UCSD-AML1 (cell line): Measurements from ENCODE around the gene SIAH2.
"Not testable (repeated sequence)": the region's sequence is repeated elsewhere in the genome, so short reads cannot be mapped to it uniquely, and the experiment has no call there.

Source experiments
- DNase-seq: peaks from one replicate; lab custom pipeline; 2025; ENCODE audit not compliant: unreplicated experiment; lab: John Stamatoyannopoulos, UW

Gene SIAH2, protein sequence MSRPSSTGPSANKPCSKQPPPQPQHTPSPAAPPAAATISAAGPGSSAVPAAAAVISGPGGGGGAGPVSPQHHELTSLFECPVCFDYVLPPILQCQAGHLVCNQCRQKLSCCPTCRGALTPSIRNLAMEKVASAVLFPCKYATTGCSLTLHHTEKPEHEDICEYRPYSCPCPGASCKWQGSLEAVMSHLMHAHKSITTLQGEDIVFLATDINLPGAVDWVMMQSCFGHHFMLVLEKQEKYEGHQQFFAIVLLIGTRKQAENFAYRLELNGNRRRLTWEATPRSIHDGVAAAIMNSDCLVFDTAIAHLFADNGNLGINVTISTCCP

DNA sequence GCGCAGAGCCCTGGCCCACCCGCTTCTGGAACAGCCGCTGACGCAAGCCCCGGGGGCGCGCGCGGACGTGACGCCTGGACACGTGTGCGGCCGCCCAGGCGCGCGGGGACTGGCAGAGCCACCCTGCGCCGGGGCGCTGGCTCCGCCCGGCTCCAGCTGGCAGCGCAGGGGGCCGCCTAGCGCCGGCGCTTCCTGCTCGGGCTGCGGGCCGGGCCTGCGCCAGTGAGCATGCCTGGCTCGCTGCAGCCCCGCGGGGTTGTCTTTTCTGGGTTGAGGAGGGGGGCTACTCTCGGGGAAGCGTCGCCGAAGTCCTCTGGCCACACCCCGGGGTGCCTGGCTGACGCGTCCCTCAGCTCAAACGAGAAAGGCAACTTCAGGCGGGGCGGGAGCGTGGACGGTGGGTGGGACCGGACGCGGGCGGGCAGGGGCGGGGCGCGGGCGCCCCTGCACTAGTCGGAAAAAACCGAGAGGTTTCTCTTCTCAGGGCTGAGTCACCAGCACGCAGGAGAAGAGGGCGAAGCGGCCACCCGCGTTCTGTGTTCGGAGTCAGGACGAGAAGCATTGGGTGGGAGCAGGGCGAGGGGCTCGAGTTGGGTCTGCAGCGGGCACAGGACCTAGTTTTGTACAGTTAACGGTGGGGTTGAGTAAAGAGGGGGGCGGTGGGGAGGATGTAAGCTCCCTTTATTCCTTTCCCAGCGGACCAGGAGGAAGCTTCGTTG is at the start of gene SIAH2:
SIAH2 (minus strand) TSS at position 48 of the 719 bp plus-strand sequence. CDS start 320 bp downstream, outside the sequence.
- DNase-seq: peak; percentile 99

DNA sequence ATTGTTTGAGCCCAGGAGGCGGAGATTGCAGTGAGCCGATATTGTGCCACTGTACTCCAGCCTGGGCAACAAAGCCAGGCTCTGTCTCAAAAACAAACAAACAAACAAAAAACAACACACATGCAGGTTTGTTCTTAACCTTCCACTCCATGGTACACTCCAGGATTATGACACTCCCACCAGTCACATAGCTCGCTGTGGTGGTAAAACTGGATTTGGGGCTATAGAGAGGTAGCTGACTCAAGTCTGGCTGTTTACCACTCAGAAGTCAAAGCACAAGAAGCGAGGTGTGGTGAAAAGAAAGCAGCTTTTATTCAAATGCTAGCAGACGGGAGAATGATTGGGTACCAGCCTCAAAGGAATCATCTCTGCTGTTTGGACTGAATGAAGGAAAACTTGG is 49.0 kb upstream of the SIAH2 start:
- no peak for DNase-seq

DNA sequence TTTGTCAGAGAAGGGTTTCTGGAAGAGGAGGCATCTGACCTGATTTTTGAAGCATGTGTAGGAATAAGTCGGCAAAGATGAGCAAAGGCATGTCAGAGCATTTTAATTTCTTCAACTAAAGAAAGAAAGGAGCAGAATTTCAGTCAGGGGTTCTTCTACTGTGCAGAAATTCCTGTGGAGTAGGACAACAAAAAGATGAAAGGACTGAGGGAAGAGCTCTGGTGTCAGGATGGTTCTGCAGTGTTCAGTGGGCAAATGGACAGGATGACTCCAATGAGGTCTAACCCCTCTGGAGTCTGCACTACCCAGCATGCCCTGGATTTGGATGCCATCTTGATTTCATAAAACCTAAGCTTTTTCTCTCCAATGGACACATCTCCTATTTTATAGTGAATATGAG is 47.7 kb upstream of the SIAH2 start:
- no peak for DNase-seq

DNA sequence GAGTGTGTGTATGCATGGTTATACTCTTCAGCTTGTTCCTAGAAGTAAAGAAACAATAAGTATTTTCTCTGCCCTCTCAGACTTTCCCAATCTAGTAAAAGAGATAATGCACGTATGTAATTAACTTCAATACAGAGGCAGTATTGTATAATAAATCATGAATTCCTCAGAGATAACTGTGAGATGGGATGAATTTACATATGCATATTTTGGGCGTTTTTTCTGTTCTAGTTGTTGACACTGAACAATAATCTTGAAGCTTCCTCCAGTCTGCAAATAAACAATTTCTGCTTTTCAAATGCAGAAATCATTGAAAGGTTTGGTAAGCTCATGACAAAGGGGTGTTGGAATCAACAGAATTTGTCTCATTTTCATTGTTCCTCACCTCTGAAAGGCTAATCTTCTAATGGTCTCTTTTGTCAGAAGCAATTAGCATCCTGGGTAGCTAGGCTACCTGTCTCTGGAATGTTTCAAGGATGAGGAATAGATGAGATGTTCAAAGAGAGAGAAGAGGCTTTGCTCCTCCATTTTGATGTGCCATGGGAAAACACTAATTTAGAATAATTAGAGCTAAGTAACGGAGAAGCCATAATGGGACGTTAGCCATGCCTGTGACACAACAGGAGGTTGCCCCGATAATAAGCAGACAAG is 43.3 kb upstream of the SIAH2 start:
- no peak for DNase-seq

DNA sequence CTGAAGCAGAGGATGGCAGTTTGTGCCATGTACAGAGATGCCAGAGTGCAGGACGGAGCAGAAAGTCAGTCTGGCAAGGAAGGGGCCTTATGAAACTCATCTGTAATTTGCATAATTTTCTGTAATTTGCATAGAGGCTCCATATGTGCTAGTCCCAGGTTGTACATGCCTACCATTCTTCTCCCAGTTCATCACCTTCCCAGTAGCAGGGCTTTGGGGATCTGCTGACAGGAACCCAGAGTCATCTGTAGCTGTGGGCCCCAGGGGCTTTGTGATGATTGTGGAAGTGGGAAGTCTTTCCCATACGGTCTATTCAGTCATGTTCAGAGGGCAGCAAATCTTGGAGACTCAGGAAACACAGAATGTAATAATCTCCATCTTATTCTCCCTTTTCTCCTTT is 42.4 kb upstream of the SIAH2 start:
- DNase-seq: no peak

DNA sequence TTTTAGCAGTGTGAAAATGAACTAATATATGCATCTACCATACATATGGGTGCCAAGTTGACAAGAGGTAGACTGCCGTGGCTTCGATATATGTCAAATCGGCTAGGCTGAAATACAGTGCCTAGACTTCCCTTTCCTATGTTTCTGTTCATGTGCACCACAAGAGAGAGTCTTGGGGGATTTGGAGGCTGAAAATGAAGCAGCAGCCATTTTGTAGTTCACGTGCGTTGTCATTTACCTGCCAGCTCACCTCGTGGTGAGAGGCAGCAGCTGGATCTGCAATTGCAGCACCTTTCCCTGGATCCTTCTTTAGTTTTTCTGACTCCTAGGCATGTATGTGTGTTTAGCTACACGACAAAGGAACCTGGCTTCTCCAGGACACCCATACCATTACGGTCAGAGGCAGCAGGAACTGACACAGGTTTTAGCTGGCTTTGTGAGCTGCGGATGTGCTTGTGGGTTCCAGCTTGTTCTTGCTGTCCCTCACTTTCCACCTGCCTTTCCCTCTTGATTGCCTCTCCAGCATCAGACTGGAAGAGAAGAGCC is 40.5 kb upstream of the SIAH2 start:
- no peak for DNase-seq

DNA sequence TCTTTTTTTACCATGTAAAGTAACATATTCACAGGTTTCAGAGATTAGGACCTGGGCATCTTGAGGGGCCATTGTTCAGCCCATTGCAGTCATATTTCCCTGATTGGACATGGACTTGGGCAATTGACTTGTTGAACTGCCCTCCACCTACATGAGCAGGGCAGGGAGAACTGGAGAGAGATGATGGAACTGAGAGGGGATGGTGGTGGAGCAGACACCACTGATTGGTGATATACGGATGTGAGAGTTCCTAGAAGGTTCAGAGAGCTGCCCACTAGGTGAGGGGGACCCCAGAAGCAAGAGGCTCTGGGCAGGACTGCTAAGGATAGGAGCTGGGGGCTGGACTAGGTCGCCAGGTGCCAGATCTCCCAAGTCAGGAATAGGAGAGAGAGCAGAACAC is 37.8 kb upstream of the SIAH2 start:
- no peak for DNase-seq

DNA sequence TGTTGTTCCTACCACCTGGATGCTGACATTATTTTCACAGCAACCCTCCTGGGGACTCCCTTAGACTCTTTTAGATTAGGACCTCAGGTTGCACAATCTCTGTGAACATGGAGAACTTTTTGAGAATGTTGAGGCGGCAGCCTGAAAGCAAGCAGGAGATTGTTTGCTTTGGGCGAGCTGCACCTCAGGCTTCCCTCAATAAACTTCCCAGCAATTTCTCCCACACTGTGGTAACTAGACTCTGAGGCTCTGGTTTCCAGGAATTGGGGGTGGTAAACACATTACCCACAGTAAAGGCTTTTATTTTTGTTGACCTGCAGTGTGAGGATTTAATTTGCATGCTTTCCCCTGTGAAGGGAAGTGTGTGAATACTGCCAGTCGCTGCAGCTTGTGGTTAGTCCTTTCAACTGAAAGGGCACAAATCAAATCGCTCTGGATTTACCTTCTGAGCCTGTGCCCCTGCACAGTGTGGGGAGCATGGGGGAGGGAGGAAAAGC is 35.2 kb upstream of the SIAH2 start:
- no peak for DNase-seq

DNA sequence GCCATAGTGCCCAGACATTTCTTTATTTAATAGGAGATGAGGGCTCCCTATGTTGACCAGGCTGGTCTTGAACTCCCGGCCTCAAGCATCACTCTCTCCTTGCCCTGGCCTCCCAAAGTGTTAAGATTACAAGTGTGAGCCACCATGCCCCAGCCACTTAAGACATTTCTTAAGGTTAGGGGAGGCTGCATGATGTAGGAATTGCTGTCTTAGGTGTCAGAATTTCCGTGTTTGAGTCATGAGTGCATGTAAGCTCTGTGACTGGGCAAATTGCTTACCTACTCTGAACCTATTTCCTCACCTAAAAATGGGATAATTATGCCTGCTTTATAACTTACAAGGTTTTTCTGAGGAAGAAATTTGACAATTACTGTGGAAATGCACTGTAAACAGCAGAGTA is 34.2 kb upstream of the SIAH2 start:
- DNase-seq: no peak

DNA sequence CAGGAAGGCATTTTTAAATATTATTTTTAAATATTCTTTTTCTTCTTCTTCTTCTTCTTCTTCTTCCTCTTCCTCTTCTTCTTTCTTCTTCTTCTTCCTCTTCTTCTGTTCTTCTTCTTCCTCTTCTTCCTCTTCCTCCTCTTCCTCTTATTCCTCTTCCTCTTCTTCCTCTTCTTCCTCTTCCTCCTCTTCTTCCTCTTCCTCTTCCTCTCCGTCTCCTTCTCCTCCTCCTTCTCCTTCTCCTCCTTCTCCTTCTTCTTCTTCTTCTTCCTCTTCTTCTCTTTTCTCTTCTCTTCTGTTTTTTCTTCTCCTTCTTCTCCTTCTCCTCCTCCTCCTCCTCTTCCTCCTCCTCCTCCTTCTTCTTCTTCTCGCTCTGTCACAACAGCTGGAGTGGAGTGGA is 33.6 kb upstream of the SIAH2 start:
- not testable (repeated sequence) for DNase-seq

DNA sequence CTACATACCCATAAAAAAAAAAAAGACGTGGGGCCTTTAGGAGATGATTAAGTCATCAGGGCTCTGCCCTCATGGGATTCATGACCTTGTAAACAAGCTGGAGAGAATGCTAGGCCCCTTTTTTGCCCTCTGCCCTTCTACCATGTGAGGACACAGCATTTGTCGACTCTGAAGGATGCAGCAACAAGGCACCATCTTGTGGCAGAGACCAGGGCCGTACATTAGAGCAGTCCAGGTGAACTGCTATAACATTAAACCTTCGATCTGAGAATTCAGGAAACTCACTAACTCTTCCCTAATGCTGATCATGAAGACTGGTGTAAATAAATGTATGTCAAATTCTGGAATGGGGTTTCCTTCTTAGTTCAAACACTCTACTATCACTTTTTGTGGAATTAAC is 30.7 kb upstream of the SIAH2 start:
- no peak for DNase-seq

DNA sequence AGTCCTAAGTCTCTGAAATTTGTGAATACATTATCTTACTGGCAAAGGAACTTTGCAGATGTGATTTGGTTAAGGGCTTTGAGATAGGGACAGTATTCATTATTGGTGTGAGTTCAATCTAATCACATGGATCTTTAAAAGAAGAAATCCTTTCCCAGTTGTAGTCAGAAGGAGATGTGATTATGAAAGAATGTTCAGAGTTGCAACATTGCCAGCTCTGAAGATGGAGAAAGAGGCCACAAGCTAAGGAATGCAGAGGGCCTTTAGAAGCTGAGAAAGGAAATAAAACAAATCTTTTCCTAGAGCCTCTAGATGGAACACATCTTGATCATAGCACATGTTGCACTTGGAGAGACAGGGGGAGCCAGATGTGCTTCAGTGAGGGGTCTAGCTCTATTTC is 27.7 kb upstream of the SIAH2 start:
- DNase-seq: no peak

DNA sequence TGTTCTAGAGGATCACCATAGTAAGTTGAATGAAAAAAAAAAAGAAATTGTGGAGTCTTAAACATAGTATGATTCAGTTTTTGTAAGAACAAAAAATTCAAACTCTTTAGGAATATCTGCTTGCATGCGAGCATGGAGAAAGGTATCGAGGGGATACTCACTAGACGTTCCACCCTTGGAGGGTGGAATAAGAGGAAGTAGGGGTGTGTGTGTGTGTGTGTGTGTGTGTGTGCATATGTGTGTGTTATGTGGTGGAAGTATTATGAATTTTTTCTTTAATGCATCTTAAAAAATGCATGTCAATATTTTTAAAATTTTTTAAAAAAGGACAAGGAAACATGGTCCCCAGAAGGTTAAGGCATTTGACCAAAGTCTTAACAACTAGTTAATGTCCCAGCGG is 26.5 kb upstream of the SIAH2 start:
- DNase-seq: no peak

DNA sequence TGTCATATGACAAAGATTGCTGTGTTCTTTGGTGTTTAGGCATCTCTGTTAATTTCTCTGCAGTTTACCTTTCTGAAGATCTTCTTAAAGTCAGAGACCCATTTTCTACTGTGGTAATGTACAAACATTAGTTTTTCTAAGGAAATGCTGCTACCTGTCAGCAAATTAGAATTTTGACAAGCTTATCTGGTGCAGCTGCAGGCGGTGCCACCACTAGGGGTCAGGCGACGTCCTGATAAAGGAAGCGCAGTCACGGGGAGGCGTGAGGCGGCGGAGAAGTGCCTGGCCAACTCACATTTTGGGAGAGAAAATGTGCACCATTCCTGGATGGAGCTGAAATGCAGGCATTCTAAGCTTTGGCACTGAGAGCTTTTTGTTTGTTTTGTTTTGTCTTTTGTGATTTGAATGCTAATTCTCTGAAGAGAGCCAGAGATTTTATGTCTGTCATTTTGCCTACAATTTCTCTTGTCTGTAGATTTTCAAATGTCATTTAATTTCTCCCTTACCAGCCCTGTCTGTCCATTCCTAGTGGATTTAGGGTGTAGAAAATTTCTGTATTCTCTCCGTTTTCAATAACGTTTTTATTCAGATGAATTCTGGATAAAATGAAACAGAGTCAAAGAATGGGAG is 24.9 kb upstream of the SIAH2 start:
- peak; percentile 64 for DNase-seq

DNA sequence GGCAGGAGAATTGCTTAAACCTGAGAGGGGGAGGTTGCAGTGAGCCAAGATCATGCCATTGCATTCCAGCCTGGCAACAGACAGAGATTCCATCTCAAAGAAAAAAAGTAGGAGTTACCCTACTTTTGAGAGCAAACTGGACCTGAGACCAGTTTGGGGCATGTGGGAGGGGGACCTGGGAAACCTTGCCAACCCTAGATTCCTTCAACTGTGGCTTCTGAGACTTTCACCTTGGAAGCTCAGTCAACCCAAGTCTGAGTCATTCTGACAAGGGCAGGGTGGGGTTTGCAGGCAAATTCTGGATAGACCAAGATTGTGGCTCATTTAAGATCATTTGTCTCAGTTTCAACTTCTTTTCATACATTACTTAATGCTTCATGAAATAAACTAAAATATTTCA is 23.8 kb upstream of the SIAH2 start:
- no peak for DNase-seq

DNA sequence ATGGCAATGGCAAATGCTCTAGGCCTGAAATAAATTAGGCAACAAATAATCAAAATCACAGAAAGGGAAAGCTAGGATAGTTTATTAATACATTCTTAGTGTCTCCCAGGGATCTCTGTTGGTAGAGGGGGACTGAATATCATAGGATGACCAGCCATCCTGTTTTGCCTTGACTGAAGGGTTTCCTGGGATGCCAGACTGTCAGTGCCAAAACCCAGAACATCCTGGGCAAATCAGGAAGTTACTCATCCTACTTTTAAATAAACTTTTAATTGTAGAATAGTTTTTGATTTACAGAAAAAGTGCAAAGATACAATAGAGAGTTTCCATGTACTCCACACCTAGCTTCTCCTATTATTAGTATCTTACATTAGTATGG is 21.8 kb upstream of the SIAH2 start:
- no peak for DNase-seq

DNA sequence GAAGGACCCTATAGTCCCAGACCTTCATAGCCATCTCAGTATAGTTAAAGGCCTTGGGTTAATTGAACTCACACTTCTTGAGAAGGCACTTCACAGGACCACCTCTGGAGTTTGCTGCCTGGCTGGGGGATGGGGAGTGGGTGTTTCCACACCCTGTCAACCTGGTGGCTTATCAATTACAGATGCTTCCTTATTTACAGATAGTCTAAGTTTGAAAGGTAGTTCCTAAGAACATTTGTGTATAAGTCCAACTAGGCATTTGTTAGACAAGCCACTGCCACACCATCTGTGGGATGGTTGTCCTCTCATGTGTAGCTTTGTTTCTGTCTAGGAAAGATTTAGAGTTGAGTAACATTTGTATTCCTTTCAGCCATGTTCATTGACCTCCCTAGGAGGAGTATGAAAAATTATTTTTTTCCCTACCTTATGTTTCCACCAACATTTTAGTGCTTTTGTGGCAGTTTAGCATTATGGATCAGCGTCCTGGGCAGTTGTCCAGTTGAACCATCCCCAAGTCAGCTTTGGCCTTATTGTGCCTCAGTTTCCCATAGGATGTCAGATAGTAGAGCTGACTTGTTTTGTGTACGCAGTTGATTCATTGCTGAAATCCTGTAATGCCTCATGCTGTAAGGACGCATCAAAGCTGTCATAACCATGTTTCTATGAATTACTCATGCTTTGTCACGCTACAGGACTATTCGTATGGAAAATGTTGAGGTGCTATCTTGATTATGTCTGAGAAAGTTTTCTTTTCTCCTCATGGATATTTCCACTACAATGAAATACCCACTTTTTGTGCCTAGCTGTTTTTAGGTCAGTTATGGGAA is 21.2 kb upstream of the SIAH2 start:
- no peak for DNase-seq

DNA sequence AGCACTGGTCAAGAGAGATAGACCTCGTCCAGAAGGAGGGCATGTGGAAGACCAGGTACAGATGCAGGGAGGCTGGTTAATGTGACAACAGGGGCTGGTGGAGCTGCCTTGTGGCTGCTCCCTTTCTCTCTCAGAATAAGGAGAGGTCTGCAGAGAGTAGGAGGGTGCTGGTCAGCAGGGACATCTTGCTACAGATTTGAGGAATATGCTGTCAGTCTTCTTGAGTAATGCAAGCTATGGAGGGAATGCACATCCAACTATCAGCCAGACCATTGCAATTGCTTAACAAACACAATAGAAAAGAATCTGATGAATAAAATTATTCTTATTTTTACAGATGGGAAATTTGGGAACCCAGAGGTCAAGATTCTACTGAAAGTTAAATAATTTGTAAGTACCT is 20.3 kb upstream of the SIAH2 start:
- no peak for DNase-seq

DNA sequence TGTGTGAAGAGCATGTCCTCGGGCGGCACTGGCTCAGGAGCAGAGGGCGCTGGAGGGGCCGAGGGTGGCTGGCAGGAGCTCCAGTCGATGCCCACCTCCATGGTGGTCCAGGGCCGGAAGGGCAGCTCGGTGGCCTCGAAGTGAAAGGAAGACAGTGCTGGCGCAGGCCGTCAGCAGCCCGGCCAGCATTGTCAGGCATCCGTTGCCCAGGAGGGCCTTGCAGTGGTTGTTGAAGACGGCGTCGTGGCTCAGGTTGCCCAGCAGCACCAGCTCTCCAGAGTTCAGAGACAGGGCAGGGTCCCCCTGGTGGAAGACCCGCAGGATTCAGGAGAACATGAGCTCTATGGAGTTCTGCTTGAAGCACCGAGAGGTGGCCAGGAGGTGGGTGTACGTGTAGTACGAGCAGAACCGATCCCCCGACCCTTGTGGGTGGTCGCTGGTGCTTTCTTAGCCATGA is 16.5 kb upstream of the SIAH2 start:
- no peak for DNase-seq

DNA sequence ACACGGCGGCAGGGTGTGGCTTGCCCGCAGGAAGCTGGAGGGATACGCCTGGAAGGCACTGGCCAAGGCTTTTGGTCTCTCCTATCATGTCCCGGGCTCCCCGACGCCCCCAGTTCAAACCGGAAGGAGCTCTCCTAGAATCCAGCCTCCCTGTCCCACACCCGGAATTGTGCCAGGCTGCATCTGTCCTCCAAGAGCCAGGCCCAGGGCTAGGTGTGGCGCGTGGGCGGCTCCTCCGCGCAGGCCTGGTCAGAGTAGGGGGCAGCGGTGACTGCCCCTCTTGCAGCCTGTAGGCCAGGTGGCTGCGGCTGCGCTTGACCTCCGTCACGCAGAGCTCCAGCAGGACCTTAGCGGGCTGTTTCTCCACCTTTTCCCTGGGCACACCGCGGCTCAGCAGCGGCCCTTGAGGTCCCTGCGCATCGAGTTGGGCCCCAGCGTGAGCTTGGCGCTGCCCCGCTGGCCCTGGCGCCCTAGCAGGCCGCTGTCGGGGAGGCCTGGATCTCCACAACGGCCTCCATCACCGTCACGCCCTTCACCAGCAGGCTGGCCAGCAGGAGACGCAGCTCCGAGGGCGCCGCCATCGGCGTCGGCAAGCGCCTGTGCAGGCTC is 15.9 kb upstream of the SIAH2 start:
- DNase-seq: no peak
